ENCODE data around the gene INPP5F.
A peak's percentile ranks its signal among the peaks of the same experiment; 100 is the strongest.
"Not testable (repeated sequence)": the region's sequence is repeated elsewhere in the genome, so short reads cannot be mapped to it uniquely, and the experiment has no call there.

The INPP5F gene

GRCh38 chr10:119821182-119821581, 95.3 kb downstream of the INPP5F start:
- DNase-seq, result no peak

- DNase-seq, result no peak
Observed at GRCh38 chr10:119824299-119824698, 98.4 kb downstream of the INPP5F start.

- no peak for DNase-seq
Observed at GRCh38 chr10:119826771-119827170, 100.9 kb downstream of the INPP5F start.

- no peak for DNase-seq
Observed at GRCh38 chr10:119827430-119827829, 101.6 kb downstream of the INPP5F start.

DNA sequence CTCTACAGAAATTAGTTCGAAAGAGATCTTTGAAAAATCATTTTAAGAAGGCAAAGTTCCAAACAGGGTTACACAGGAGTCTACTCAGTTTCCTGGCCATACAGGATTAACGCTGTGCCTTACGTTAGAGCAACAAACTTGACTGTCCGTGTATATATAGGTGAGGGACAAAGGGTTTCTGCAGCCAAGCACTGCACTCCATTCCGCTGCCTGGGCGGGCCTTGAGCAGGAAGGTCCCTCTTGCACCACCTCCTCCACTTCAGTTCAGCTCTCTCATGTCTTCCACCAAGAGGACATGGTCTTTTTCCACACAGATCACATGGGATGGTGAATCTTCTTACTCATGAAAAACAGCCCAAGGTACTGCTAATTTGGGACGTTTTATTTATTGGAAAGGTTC, 103.6 kb downstream of the INPP5F start:
- no peak for DNase-seq

- DNase-seq, result no peak
Observed at GRCh38 chr10:119830851-119831250, 105.0 kb downstream of the INPP5F start.

- DNase-seq, result no peak
Observed at GRCh38 chr10:119831656-119832055, 105.8 kb downstream of the INPP5F start.

DNA sequence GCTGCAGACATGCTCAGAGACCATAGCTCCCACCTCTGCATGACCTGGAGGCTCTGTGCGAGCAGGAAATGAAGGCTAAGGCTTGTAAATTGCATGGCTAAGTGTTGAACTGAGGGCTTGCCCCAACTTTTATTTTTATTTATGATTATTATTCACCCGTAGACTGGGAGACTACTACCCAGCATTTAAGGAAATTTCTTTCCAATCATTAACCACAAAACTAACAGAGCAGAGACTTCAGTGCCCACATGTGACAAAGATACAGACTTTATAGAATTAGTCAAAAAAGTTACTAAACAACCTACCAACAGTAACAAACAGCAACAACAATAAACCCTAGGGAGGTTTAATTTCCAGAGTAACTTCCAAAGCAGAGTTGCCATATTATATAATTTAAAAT, 107.1 kb downstream of the INPP5F start:
- DNase-seq, result no peak

DNA sequence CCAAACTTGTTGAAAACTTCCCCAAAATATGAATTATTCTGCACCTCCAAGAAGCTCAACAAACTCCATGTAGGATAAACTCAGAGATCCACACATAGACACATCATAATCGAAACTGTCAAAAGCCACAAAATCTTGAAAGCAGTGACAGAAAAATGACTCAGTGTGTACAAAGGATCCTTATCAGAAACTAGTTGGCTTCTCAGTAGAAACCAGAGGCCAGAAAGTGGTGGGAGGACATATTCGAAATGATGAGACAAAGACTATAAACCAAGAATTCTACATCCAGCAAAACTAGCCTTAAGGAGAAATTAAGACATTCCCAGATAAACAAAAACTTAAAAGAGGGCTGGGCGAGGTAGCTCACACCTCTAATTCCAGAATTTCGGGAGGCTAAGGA, 108.3 kb downstream of the INPP5F start:
- no peak for DNase-seq

- no peak for DNase-seq
Observed at GRCh38 chr10:119845656-119846055, 119.8 kb downstream of the INPP5F start.

DNA sequence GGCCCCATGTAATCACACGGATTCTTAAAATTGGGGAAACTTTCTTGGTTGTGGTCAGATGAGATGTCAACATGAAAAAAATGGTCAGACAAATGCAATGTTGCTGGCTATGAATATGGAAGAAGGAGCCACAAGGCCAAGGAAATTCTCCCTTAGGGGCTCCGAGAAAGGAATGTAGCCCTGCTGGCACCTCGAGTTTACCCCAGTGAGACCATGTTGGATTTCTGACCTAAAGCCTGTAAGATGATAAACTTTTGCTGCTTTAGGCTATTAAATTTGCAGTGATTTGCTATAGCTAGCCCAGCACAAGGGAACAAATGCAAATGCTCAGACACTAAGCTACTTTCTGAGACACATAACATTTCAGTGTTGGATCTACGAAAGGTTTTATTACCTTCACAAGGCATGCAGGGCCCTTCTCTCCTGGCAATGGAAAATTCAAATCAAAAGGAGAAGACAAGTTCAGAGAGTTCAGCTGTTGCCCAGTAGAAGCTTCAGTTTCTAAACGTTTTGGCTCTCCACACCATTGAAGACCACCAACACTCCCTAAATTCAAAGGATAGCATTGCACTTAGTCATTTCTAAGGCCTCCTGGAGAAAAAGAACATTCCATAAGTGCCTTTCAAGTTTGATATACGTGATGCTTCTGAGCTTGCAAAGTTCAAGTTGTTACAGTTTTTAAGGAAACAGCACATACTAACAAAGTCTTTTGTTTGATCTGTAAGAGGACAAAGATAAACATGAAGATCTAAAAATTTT, 123.4 kb downstream of the INPP5F start:
- DNase-seq, result peak; percentile 73

- no peak for DNase-seq
Observed at GRCh38 chr10:119849944-119850343, 124.1 kb downstream of the INPP5F start.

DNA sequence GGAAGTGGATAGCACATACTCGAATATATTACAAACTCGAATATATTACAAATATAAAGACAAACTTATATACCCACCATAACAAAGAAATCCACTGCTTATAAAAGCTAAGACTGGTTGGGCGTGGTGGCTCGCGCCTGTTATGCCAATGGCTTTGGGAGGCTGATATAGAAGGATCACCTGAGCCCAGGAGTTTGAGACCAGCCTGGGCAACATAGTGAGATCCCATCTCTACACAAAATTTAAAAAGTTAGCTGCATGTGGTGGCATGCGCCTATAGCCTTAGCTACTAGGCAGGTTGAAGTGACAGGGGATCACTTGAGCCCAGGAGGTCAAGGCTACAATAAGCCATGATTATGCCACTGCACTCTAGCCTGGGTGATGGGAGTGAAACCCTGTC, 126.4 kb downstream of the INPP5F start:
- DNase-seq, result no peak

DNA sequence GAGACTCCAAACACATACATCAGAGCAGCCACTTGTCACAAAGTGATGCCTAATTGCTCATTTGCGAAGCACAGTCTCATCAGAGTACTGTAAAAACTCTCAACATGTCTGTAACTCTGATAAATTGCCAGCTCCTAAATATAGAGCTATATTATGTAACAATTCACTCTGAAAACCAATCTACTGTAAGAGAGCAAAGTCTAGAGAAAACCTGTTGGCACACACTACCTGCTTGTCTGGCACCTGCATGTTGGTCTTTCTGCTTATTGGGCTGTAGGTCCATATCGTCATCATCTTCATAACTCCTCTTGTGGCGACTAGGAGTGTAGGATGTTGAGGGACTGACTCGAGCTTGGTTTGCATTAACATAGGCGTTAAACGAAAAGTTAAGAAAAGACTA, 127.0 kb downstream of the INPP5F start:
- no peak for DNase-seq

DNA sequence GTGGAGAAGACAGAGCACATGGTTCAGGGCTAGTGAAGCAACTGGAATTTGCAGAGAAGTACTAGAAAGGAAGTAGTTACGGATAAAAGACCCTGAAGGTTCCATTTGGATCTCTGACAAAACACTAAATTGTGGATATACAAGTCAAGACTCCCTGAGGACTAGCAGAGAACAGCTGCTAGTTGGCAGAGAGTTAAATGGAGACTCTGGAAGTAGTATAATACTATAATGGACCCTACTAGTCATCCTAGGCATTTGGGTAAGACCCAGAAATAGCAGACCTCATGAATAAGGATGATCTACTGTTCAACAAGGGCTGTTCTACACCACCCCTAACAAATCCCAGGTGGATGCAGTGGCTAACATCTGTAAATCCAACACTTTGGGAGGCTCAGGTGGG, 127.7 kb downstream of the INPP5F start:
- no peak for DNase-seq

DNA sequence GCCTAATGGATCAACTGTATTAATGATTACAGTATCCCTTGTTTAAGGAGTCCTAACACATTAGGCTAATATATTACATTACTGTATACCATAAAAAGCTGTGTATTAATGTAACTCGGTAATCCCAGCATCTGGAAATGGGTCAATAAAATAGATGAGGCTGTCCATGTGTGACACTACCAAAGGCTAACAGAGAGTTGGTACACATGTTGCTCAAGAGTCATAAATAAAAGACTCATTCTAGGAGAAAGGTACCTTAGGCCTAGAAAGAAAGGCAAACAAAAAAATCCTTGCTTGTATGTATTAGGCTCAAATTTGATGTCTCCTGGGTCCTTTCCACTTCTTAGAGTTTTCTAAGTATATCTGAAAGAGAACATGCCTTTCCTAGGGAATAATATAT, 132.2 kb downstream of the INPP5F start:
- DNase-seq, result no peak

GRCh38 chr10:119859420-119860258, 133.8 kb downstream of the INPP5F start:
- DNase-seq, result peak; percentile 20

DNA sequence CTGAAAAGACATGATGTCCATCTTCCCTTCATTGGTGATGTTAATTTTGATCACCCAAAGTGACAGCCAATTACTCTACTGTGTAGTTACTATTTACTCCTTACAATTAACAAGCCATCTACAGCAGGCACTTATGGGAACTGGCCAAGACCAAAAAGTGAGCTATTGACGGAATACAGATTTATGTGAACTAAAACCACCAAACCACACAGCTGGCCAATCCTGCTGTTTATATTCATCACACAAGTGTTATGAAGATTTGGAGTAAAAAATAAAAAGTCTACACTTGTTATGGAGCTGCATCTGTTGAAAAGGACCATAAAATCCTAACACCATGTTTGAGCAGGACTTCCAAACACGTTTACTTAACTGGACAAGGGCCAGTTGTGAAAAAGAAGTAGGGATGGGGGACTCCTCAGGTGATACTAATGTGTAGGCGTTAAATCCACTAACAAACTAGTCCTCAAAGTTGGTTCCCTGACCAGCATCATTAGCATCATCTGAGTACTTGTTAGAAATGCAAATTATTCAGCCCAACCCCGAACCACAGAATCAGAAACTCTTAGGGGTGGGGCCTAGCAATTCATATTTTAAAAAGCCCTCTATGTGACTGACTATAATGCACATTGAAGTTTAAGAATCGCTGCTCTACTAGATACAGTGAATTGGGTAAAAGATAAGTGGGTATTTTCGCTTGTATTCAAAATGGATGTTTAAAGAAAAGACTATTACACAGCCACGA, 135.2 kb downstream of the INPP5F start:
- DNase-seq, result no peak

- DNase-seq, result no peak
Observed at GRCh38 chr10:119862524-119862923, 136.7 kb downstream of the INPP5F start.

GRCh38 chr10:119863951-119864565, 138.2 kb downstream of the INPP5F start:
- no peak for DNase-seq

DNA sequence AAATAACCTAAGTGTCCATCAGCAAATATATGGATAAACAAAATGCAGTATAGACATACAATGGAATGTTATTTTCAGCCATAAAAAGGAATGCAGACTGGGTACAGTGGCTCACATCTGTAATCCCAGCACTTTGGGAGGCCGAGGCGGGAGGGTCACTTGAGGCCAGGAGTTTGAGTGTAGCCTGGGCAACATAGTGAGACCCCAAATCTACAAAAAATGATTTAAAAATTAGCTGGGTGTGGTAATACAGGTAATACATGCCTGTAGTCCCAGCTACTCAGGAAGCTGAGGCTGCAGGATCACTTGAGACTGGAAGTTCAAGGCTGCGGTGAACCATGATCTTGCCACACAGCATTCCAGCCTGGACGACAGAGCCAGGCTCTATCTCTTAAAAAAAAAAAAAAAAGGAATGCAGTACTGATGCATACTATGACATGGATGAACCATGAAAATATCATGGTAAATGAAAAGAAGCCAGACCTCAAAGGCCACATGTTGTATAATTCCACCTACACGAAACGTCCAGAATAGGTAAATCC, 139.9 kb downstream of the INPP5F start:
- no peak for DNase-seq

DNA sequence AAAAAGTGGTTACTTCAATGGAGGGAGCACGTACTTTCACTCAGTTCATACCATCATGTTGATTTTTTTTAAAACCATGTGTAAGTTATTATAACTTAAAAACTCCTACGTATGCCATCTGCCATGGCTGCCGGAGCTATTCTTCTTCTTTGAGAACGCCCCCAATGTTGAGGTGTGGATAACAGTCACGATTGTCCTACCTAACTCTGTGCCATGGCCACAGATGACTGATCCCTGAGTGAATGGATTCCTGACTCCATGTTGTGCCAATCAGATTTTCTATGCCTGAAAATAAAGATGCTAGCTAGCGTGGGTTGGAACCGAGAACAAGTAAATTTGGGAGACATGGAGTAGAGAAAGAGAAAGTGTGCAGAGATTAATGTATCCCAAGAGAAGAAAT, 141.5 kb downstream of the INPP5F start:
- no peak for DNase-seq

DNA sequence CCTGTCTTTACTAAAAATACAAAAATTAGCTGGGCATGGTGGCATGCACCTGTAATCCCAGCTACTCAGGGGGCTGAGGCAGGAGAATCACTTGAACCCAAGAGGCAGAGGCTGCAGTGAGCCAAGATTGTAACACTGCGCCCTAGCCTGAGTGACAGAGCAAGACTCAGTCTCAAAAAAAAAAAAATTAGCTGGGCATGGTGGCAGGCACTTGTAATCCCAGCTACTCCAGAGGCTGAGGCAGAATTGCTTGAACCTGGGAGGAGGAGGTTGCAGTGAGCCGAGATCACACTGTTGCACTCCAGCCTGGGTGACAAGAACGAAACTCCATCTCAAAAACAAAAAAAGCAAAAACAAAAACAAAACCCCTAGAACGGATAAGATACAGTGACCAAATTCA, 143.5 kb downstream of the INPP5F start:
- DNase-seq, result not testable (repeated sequence)
